ENCODE data around the gene DYNAP. TPM values are rescaled to one million over a fixed set of nuclear protein-coding genes. Genes with fewer than 3 reads are reported as not detected.

Gene DYNAP
- total RNA-seq, 2 experiments from 2014 or later, result not detected

DNA sequence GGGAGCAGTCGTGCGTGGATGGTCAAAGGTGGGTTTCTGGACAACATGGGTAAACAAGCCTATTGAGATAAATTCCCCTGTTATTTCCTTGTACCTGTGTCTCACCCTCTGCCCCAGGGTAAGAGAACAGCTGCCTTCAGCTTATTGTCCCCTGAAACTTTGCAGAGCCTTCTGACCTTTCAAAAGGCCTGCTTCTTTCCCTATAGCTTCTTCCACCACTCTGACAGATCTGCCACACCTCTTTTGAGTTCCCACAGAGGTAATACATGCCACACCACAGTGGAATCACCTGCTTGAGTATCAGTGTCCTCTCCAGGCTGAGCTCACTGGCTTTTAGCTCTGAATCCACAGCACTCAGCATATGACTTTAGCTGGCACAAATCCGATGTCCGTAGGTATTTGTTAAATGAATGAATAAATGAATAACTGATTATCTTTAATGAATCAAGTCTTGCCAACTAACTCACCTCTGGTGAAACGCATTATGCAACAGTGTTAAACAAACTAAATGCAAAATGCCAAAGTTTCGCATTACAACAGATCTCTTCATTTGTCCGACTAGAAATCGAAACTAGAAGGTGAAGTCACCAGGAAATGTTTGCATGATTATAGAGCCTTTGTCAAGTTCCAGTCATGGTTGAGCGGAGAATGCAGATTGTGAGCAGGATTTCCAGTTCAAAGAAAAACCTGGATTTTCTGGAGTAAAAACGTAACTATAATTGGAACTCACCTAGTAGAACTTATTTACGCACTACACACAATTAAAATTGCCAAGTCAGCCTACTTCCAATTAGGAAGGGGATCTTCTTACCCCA, 16.4 kb downstream of the DYNAP start:
- DNase-seq (no peak), ATAC-seq (ENCODE audit: poor library complexity) (no peak)
- ChIA-PET CTCF (no interaction called here), POLR2A (no interaction called here)
- no peaks in the 10 kb centered on the region for H3K4me1 Mint-ChIP-seq (ENCODE audit: low read depth)
- Histone ChIP-seq H3K27ac (ENCODE audit: low read depth in 1 of 2, low read length in 2 of 2) (no peak overlapping the region), H3K9me3 (ENCODE audit: control insufficient read depth in 1 of 2, insufficient read depth in 1 of 2, low read length in 2 of 2) (no peaks in the 10 kb centered on the region), H3K27me3 (ENCODE audit: control insufficient read depth in 1 of 2, insufficient read depth in 2 of 2, low read length in 2 of 2) (no peaks in the 10 kb centered on the region), H3K36me3 (ENCODE audit: insufficient read depth, low read length) (no peaks in the 10 kb centered on the region), H3K4me1 (ENCODE audit: insufficient read depth, low read length) (no peaks in the 10 kb centered on the region), H3K4me3 (ENCODE audit: low read length) (no peak overlapping the region)
- H3K36me3 Mint-ChIP-seq (ENCODE audit: low read depth), result no peaks in the 10 kb centered on the region
- H3K27me3 Mint-ChIP-seq, result no peaks in the 10 kb centered on the region
- no peak overlapping the region for H3K27ac Mint-ChIP-seq
- H3K4me3 Mint-ChIP-seq, result no peak overlapping the region
- H3K9me3 Mint-ChIP-seq, result no peaks in the 10 kb centered on the region
- intact Hi-C loops (cut with DNase I, micrococcal nuclease), result no loop called here
- TF ChIP-seq, protein P1, sequence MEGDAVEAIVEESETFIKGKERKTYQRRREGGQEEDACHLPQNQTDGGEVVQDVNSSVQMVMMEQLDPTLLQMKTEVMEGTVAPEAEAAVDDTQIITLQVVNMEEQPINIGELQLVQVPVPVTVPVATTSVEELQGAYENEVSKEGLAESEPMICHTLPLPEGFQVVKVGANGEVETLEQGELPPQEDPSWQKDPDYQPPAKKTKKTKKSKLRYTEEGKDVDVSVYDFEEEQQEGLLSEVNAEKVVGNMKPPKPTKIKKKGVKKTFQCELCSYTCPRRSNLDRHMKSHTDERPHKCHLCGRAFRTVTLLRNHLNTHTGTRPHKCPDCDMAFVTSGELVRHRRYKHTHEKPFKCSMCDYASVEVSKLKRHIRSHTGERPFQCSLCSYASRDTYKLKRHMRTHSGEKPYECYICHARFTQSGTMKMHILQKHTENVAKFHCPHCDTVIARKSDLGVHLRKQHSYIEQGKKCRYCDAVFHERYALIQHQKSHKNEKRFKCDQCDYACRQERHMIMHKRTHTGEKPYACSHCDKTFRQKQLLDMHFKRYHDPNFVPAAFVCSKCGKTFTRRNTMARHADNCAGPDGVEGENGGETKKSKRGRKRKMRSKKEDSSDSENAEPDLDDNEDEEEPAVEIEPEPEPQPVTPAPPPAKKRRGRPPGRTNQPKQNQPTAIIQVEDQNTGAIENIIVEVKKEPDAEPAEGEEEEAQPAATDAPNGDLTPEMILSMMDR (IDR thresholded peaks at IDR 0.05), result no peak

DNA sequence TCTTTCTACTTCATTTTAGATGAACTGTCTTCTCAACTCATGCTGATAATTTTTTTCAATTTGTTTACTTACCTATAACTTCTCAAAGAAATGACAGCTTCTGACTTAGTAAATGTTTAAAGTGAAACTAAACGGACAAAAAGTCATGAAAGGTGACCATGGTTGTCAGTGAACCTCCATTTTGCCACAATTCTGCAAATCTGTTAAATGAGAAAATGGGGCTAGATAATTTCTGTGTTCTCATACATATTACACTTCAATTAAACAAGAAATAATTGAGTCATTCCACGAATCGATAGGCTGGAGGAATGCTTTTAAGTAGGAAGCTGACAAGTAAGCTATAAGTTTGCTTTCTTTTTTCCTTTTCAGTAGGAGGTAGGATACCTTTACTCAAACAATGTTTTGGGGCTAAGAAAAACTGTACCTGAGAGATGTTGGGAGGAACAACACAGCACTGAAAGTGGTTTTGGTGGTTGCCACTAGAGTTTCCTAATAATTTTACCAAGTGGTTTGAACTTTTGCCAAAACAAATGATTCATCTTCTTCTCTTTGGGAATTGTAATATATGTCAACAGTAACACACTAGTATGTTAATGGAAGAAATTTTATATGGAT, 17.1 kb downstream of the DYNAP start:
- ChIA-PET POLR2A (no interaction called here), CTCF (no interaction called here)
- no peaks in the 10 kb centered on the region for H3K27me3 Mint-ChIP-seq
- H3K27ac Mint-ChIP-seq, result no peak overlapping the region
- H3K36me3 Mint-ChIP-seq (ENCODE audit: low read depth), result no peaks in the 10 kb centered on the region
- intact Hi-C loops (cut with DNase I, micrococcal nuclease), result no loop called here
- DNase-seq, result no peak
- no peak overlapping the region for H3K4me3 Mint-ChIP-seq
- Histone ChIP-seq H3K36me3 (ENCODE audit: insufficient read depth, low read length) (no peaks in the 10 kb centered on the region), H3K27me3 (ENCODE audit: control insufficient read depth in 1 of 2, insufficient read depth in 2 of 2, low read length in 2 of 2) (no peaks in the 10 kb centered on the region), H3K27ac (ENCODE audit: low read depth in 1 of 2, low read length in 2 of 2) (no peak overlapping the region), H3K4me1 (ENCODE audit: insufficient read depth, low read length) (no peaks in the 10 kb centered on the region), H3K9me3 (ENCODE audit: control insufficient read depth in 1 of 2, insufficient read depth in 1 of 2, low read length in 2 of 2) (no peaks in the 10 kb centered on the region), H3K4me3 (ENCODE audit: low read length) (no peak overlapping the region)
- TF ChIP-seq, protein P1 (IDR thresholded peaks at IDR 0.05), result no peak
- no peaks in the 10 kb centered on the region for H3K9me3 Mint-ChIP-seq
- ATAC-seq (ENCODE audit: poor library complexity), result no peak
- no peaks in the 10 kb centered on the region for H3K4me1 Mint-ChIP-seq (ENCODE audit: low read depth)

DNA sequence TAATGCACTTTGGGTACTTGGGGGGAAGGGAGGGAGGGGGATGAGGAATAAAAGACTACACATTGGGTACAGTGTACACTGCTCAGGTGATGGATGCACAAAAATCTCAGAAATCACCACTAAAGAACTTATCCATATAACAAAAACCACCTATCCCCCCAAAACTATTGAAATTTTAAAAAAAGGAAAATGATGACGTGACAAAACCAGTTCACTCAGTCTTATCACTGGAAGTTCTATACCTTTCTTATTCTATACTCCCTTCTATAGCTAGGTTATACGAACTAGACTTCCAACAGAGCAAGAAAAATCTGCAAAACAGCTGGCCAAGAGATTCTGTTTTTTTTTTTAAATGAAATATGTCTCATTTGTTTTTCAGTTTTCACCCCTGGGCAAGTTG, 20.8 kb downstream of the DYNAP start:
- no peaks in the 10 kb centered on the region for H3K27me3 ChIP-seq (ENCODE audit: control insufficient read depth in 1 of 2, insufficient read depth in 2 of 2, low read length in 2 of 2)
- H3K27ac ChIP-seq (ENCODE audit: low read depth in 1 of 2, low read length in 2 of 2), result no peak overlapping the region
- ChIA-PET CTCF (no interaction called here), POLR2A (no interaction called here)
- H3K9me3 Mint-ChIP-seq, result no peaks in the 10 kb centered on the region
- no peak overlapping the region for H3K4me3 ChIP-seq (ENCODE audit: low read length)
- intact Hi-C loops (cut with DNase I, micrococcal nuclease), result no loop called here
- no peak for ATAC-seq (ENCODE audit: poor library complexity)
- H3K9me3 ChIP-seq (ENCODE audit: control insufficient read depth in 1 of 2, insufficient read depth in 1 of 2, low read length in 2 of 2), result no peaks in the 10 kb centered on the region
- H3K27ac Mint-ChIP-seq, result no peak overlapping the region
- no peaks in the 10 kb centered on the region for H3K36me3 ChIP-seq (ENCODE audit: insufficient read depth, low read length)
- no peak overlapping the region for H3K4me3 Mint-ChIP-seq
- no peak for DNase-seq
- TF ChIP-seq, protein P1 (IDR thresholded peaks at IDR 0.05), result no peak
- no peaks in the 10 kb centered on the region for H3K27me3 Mint-ChIP-seq
- no peaks in the 10 kb centered on the region for H3K4me1 Mint-ChIP-seq (ENCODE audit: low read depth)
- H3K36me3 Mint-ChIP-seq (ENCODE audit: low read depth), result no peaks in the 10 kb centered on the region
- no peaks in the 10 kb centered on the region for H3K4me1 ChIP-seq (ENCODE audit: insufficient read depth, low read length)
